ENCODE data around the gene PAPPA.

The PAPPA gene

DNA sequence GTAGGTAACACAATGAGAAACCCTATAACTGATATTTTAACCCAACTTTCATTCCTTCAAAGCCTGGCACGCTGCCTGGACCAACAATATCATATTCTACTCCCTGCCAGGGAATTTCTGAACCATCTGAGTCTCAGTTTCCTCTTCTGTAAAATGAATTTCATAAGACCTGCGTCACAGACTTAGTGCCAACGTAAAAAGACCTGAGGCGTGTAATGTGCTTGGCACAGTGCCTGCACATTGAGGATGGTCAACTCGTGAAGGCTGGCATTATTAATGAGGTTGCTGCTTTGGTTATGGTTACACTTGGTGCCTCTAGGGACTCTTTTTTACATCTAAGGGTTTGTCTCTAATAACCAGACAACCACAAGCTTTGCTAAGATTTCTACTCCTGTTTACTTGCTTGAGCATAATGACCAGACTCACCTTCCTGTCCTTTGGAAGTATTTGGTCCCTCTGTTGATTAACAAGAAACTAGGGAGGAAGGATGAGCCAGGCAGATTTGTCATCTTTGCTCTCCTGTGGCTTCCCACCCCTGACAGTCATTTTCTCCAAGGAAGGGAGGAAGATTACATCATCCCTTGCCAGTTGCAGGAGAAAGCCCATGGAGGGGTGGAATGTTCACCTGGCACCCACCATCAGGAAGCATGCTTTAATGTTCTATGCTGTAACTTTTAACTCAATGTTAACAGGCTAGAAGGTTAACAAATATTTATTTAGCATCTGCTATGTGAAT lies 79.0 kb downstream of the PAPPA start:
- DNase-seq = peak; percentile 80

DNA sequence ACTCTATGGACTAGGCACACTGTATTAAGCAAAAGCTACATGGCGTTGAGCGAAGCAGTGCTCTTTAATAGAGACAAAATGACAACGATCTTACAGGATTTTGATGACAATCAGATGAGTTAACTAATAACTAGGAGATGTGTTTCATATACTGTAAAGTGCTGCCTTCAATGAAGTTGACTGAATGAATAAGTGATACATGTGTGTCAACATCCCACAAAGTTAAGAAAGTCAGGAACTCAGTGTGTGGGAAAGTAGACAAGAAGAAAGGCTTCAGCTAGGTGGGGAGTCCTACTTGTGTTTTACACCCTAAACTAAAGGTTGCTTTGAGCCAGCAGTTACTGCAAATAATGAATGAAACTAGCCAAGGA lies 79.6 kb downstream of the PAPPA start:
- peak; percentile 27 for DNase-seq

DNA sequence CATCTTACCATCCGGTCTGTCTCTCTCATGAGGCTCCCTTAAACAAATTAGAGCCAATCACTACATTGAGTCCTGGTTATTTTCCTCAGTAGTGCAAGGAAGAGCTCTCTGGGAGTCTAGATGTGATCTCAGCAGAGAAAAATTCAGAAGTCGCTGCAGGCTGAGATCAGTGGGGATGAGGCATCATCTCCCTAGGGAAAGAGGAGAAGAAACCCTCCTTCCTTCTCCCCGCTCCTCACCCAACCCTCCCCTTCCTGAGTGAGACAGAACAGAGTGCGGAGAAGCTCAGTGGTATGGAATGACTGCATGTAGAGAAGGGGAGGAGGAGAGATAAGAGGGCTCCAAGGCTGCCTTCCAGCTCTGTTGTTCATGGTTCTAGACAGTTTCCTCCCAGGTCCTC lies 80.5 kb downstream of the PAPPA start:
- peak; percentile 100 for DNase-seq

- DNase-seq = no peak
These were observed 83.4 kb downstream of the PAPPA start for GRCh38 chr9:116236979-116237378.

GRCh38 chr9:116237456-116237855 lies 83.9 kb downstream of the PAPPA start:
- no peak for DNase-seq

DNA sequence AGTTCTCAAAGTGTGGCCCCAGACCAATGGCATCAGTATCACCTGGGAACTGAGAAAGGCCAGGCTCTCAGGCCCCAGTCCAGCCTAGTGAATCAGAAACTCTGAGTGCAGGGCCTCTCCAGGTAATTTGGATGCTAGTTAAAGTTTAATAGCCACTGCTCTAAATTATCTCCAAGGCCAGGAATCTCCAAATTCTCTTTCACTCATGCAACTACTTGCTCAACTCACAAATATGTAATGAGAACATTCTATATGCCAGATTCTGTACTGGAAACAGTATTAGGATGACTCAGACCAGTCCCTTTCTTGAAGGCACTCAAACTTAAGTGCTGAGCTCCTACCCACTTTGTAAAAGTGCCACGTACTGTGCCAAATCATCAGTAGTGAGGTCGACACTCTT lies 84.6 kb downstream of the PAPPA start:
- peak; percentile 94 for DNase-seq

GRCh38 chr9:116238776-116239340 lies 85.3 kb downstream of the PAPPA start:
- peak; percentile 56 for DNase-seq

- DNase-seq = no peak
These were observed 90.1 kb downstream of the PAPPA start for GRCh38 chr9:116243708-116244107.

GRCh38 chr9:116247284-116247683 lies 93.7 kb downstream of the PAPPA start:
- no peak for DNase-seq

- DNase-seq = no peak
These were observed 94.3 kb downstream of the PAPPA start for GRCh38 chr9:116247791-116248374.

DNA sequence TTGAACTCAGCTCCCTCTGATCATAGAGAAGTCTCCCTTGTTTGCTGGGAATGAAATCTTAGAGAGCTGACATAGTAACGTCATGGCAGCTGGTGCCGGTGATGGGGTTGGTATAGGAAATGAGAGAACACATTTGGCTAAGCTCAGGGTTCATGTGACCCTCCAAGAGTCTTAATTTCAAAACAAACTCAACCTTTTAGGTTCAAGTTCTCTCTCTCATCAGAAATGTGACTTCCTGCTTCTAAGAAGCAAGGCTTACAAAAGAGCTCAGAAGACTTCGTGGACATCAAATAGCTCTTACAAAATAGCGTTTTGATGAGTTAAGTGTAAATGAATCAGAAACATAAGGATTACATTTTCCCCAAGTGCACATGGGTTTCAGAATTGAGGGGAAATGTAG lies 97.3 kb downstream of the PAPPA start:
- no peak for DNase-seq

- no peak for DNase-seq
These were observed 97.8 kb downstream of the PAPPA start for GRCh38 chr9:116251366-116251765.

- peak; percentile 27 for DNase-seq
These were observed 106.9 kb downstream of the PAPPA start for GRCh38 chr9:116260531-116260930.

- DNase-seq = no peak
These were observed 108.9 kb downstream of the PAPPA start for GRCh38 chr9:116262448-116262847.

DNA sequence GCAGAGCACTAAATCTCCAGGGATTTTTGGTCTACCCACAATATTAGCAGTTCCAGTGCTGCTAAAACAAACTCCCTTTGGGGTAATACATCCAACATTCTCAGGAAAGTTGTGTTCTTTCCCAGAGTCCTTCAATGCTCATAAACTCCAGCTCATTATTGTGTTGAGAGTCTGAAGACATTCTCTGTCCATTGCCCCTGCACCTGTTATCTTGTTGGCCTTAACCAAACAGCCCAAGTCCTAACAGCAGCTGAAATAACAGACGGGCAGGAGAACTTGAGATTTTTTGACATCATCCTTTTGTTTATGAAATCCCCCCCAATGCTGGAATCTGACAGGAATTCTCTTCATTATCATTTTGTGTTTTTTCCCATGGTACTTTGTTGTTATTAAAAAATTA lies 110.8 kb downstream of the PAPPA start:
- DNase-seq = no peak

- DNase-seq = peak; percentile 75
These were observed 113.4 kb downstream of the PAPPA start for GRCh38 chr9:116267021-116267420.

GRCh38 chr9:116269250-116269649 lies 115.7 kb downstream of the PAPPA start:
- DNase-seq = peak; percentile 78

- no peak for DNase-seq
These were observed 117.0 kb downstream of the PAPPA start for GRCh38 chr9:116270546-116270945.

- no peak for DNase-seq
These were observed 117.7 kb downstream of the PAPPA start for GRCh38 chr9:116271340-116271739.

DNA sequence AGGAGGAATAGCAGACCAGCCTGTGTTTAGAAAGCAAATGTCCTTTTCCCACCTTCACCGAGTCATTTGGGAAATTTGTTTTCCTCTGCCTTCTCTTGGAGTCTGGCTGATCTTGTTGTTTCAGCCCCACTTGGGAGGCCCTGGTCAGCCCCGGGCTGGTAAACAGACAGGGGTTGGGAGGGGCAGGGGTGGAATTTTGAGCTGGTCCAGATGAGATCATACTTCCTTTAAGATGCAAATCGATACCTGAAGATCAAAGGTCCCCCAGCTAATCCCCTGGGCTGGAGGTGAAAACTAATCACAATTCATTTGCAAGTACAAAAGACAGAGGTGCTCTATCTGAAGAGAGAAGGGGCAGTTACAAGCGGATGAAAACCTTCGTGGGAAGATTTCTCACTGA lies 118.4 kb downstream of the PAPPA start:
- DNase-seq = no peak

GRCh38 chr9:116274293-116274692 lies 120.7 kb downstream of the PAPPA start:
- peak; percentile 83 for DNase-seq

GRCh38 chr9:116275418-116276195 lies 122.0 kb downstream of the PAPPA start:
- peak; percentile 87 for DNase-seq

GRCh38 chr9:116276196-116276493 lies 122.6 kb downstream of the PAPPA start:
- DNase-seq = no peak

- DNase-seq = peak; percentile 83
These were observed 123.1 kb downstream of the PAPPA start for GRCh38 chr9:116276651-116277121.
